Fibroblast of the aortic adventitia (primary cell): ENCODE data around the gene DGKD. TPM values are rescaled to one million over a fixed set of nuclear protein-coding genes. Genes with fewer than 3 reads are reported as not detected.

ENCODE experiments used
- DNase-seq: peaks from one replicate; pipeline ENCODE4 v3.0.0-alpha.2; 2010; ENCODE audit warnings: low read depth
- H3K4me3 ChIP-seq: 2 replicates; pipeline ENCODE4 v1.5.1; 2011; ENCODE audit warnings: low read depth, mild to moderate bottlenecking, control low read depth, low read length, moderate library complexity
- total RNA-seq: library from RNA; depleted of rRNA; stranded (reverse); fragments of >200 nt; gene quantifications from 2 replicates; pipeline ENCODE4 v1.2.3, GENCODE V29; 2012; ENCODE audit warnings: low replicate concordance
- TF ChIP-seq, protein P1 (sequence below): IDR thresholded peaks from 2 replicates; pipeline ENCODE4 v1.5.1; 2011; ENCODE audit warnings: mild to moderate bottlenecking, low read length, control low read depth, inconsistent platforms; ENCODE audit not compliant: insufficient read depth

Gene DGKD
- total RNA-seq, 1 donor = 4.1 TPM

DNA sequence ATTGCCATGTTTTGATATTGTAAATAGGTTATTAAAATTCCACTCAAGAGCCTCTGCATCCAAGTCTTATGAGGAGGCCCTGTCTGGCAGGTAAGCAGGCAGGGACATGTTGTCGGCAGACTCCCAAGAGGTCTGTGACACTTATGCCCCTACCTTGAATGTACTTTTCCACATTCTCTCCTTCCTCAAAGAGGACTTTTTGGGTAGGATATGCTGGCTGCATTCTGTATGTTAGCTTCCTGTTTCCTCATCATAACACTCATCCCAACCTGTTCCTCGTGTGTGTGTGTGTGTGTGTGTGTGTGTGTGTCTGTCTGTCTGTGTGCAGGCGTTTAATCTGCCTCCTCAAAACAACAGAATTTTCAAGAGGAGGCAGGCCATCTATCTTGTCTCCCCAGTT, 137.0 kb downstream of the DGKD start:
- TF ChIP-seq, protein P1, sequence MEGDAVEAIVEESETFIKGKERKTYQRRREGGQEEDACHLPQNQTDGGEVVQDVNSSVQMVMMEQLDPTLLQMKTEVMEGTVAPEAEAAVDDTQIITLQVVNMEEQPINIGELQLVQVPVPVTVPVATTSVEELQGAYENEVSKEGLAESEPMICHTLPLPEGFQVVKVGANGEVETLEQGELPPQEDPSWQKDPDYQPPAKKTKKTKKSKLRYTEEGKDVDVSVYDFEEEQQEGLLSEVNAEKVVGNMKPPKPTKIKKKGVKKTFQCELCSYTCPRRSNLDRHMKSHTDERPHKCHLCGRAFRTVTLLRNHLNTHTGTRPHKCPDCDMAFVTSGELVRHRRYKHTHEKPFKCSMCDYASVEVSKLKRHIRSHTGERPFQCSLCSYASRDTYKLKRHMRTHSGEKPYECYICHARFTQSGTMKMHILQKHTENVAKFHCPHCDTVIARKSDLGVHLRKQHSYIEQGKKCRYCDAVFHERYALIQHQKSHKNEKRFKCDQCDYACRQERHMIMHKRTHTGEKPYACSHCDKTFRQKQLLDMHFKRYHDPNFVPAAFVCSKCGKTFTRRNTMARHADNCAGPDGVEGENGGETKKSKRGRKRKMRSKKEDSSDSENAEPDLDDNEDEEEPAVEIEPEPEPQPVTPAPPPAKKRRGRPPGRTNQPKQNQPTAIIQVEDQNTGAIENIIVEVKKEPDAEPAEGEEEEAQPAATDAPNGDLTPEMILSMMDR = no peak
- no peak for DNase-seq
- no peak overlapping the region for H3K4me3 ChIP-seq

DNA sequence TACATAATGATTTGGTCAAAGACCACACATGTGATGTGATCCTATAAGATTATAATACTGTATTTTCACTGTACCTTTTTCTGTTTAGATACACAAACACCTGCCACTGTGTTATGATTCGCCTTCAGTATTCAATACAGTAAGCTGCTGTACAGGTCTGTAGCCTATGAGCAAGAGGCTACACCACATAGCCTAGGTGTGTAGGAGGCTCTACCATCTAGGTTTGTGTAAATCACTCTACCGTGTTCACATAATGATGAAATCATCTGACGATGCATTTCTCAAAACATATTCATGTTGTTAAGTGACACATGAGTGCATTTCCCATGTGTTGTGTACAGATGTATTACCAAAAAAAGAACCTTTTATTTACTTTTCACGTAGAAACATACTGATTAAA, 137.8 kb downstream of the DGKD start:
- TF ChIP-seq, protein P1 = no peak
- DNase-seq = no peak
- H3K4me3 ChIP-seq = no peak overlapping the region

DNA sequence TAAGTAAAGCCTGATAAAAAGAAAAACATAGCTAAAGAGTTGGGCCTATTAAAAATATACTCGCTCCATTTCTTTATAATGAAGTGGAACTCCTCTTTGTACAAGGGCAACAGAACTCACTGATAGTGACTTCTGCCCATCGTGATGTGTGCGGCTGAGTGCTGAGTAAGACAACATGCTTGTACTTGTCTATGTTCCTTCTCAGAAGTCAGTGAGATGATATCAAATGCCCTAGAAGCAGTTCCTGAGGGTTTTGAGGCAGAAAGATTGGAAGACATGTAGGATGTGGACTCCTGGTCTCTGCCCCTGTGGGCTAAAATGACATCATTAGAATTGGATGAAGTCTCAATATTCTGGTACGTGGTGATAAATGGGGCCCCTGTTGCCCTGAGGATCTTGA, 138.5 kb downstream of the DGKD start:
- no peak for DNase-seq
- no peak overlapping the region for H3K4me3 ChIP-seq
- TF ChIP-seq, protein P1 = no peak

DNA sequence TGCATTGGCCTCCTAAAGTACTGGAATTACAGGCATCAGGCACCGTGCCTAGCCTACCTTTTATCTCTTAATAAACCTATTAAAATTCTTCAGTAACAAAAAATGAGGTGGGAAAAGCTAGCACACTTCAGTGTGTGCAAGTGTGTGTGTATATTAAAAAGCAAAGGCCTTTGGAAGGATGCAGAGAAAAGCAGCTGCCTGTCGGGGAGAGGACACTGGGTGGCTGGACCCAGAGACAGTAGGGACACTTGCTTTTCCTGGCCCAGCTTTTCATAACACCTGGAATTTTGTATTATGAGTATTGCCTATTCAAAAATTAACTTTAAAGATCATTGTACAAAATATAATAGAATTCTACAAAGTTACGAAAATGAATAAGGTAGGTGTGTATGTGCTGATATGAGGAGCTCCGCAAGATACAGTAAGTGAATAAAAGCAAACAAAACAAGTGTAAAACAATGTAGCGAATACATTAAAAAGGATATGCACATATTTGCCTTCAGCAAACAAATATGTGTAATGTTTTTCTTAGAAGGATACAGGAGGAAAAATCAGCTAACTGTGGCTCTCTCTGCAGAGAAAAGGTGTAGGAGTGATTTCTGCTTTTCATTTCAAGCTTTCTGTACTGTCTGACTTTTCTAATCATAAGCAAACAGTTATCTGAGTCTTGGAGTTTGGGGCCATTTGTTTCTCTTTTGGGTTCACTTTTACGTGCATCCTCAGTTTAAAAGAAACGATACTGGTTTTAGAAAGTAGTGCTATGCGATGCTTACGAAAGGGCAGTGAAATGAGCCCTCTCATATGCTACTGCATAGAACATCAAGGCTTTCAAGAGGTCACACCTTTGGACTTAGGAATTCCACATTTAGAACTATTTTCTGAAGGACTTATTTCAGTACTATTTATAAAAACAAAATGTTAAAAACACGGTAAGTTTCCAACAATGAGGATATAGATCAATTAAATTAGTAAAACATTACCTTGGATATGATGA, 141.5 kb downstream of the DGKD start:
- TF ChIP-seq, protein P1 = no peak
- no peak for DNase-seq

DNA sequence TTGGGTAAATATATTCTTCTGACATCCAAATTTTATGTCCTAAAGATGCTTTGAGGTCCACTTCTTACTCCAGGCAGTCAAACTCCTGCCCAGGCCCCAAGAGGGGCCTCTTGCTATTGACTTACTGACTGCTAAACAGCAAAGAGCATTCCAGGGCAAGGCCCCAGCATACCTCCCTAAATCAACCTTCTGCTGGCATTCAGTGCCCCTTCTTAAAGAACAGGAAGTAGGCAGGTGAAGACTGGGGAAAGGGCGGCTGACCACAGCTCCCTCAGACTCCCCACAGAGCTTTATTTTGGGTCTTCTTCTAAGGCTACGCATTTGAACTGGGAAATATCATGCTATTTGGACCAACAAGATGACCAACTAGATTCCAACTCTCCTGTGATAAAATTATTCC, 143.4 kb downstream of the DGKD start:
- no peak for DNase-seq
- no peak overlapping the region for H3K4me3 ChIP-seq
- TF ChIP-seq, protein P1 = no peak

More for the DNA sequence above, 141.5 kb downstream of the DGKD start:
- no peak overlapping the region for H3K4me3 ChIP-seq

DNA sequence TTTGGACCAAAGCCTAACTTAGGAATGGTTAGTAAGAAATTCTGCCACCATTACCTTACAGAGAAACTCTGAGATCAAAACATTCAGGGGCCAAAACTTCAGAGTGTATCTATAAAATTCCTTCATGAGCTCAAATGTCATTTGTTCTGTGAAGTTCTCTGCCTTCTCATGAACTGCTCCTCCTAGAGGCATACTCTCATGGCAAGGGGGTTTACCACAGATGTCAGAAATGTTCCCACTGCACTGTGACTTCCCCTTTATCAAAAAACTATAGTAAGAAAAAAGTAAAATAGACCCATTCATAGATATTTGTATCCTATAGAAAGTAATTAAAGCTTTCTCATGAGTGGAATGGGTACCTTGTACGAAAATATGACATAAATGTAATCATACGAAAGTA, 143.8 kb downstream of the DGKD start:
- TF ChIP-seq, protein P1 = no peak

More for the DNA sequence above, 143.8 kb downstream of the DGKD start:
- DNase-seq = no peak
- H3K4me3 ChIP-seq = no peak overlapping the region
